Neural progenitor cell (in vitro differentiated cells): ENCODE measurements around the gene PLXDC2. TPM values are rescaled to one million over a fixed set of nuclear protein-coding genes. Genes with fewer than 3 reads are reported as not detected.

Experiments used
- DNase-seq: peaks from one replicate; pipeline ENCODE4 v3.0.0-alpha.2; 2016; ENCODE audit warnings: low spot score
- H2AFZ ChIP-seq: fragments of 200-600 bp; sonication (generic); replicated peaks from 2 replicates; pipeline ENCODE4 v1.6.1; 2016; ENCODE audit warnings: antibody characterized with exemption
- H3F3A ChIP-seq: fragments of 200-600 bp; sonication (generic); 2 replicates; pipeline ENCODE4 v1.6.1; 2016; ENCODE audit warnings: antibody characterized with exemption, low read depth
- H3K27ac ChIP-seq: fragments of 200-600 bp; sonication (generic); 2 replicates; pipeline ENCODE4 v1.5.1; 2016; ENCODE audit warnings: mild to moderate bottlenecking
- H3K27me3 ChIP-seq: fragments of 200-600 bp; sonication (generic); 2 replicates; pipeline ENCODE4 v1.6.1; 2016; ENCODE audit warnings: mild to moderate bottlenecking, moderate library complexity
- H3K36me3 ChIP-seq: fragments of 200-600 bp; sonication (generic); 2 replicates; pipeline ENCODE4 v1.5.1; 2016
- H3K4me1 ChIP-seq: fragments of 200-600 bp; sonication (generic); 2 replicates; pipeline ENCODE4 v1.6.1; 2016; ENCODE audit warnings: mixed run types
- H3K4me2 ChIP-seq: fragments of 200-600 bp; sonication (generic); 2 replicates; pipeline ENCODE4 v1.6.1; 2016
- H3K4me3 ChIP-seq: fragments of 200-600 bp; sonication (generic); 2 replicates; pipeline ENCODE4 v1.5.1; 2016
- H3K79me2 ChIP-seq: fragments of 200-600 bp; sonication (generic); 2 replicates; pipeline ENCODE4 v1.6.1; 2016; ENCODE audit warnings: low read depth
- H3K9ac ChIP-seq: fragments of 200-600 bp; sonication (generic); 2 replicates; pipeline ENCODE4 v1.6.1; 2016
- H3K9me3 ChIP-seq: fragments of 200-600 bp; sonication (generic); 2 replicates; pipeline ENCODE4 v1.5.1; 2016; ENCODE audit warnings: low read depth
- H4K20me1 ChIP-seq: fragments of 200-600 bp; sonication (generic); 2 replicates; pipeline ENCODE4 v1.6.1; 2016; ENCODE audit warnings: low read depth
- H3K27ac Mint-ChIP-seq: 3 replicates; pipeline ENCODE4 v1.8.0; 2021; ENCODE audit warnings: mixed read lengths
- H3K27me3 Mint-ChIP-seq: 2 replicates; pipeline ENCODE4 v1.8.0; 2022; ENCODE audit warnings: low read depth, mild to moderate bottlenecking, inconsistent platforms, moderate library complexity, mixed read lengths; ENCODE audit not compliant: insufficient read depth
- H3K36me3 Mint-ChIP-seq: 3 replicates; pipeline ENCODE4 v1.8.0; 2021; ENCODE audit warnings: mixed read lengths
- H3K4me1 Mint-ChIP-seq: 3 replicates; pipeline ENCODE4 v1.8.0; 2021; ENCODE audit warnings: mixed read lengths
- H3K4me3 Mint-ChIP-seq: 3 replicates; pipeline ENCODE4 v1.8.0; 2021; ENCODE audit warnings: mild to moderate bottlenecking, moderate library complexity, mixed read lengths
- H3K9me3 Mint-ChIP-seq: 3 replicates; pipeline ENCODE4 v1.8.0; 2020; ENCODE audit warnings: mixed read lengths
- EZH2 ChIP-seq: fragments of 200-600 bp; sonication (generic); IDR thresholded peaks from 2 replicates; pipeline ENCODE4 v1.6.1; 2017; ENCODE audit warnings: antibody characterized with exemption, mild to moderate bottlenecking, moderate library complexity
- EZH2phosphoT487 ChIP-seq: fragments of 200-600 bp; sonication (generic); IDR thresholded peaks from 2 replicates; pipeline ENCODE4 v1.6.1; 2017; ENCODE audit warnings: antibody characterized with exemption
- total RNA-seq: library from RNA; depleted of rRNA; stranded (reverse); fragments of >200 nt; gene quantifications from 2 replicates; pipeline ENCODE4 v1.2.3, GENCODE V29; 2015; ENCODE audit warnings: low replicate concordance
- TF ChIP-seq, protein P1 (sequence below): fragments of 200-600 bp; sonication (generic); IDR thresholded peaks from 2 replicates; pipeline ENCODE4 v1.5.1; 2017; ENCODE audit warnings: antibody characterized with exemption, mild to moderate bottlenecking

Gene PLXDC2
- total RNA-seq, 1 donor from 2014 or later, result 44.2 TPM

DNA sequence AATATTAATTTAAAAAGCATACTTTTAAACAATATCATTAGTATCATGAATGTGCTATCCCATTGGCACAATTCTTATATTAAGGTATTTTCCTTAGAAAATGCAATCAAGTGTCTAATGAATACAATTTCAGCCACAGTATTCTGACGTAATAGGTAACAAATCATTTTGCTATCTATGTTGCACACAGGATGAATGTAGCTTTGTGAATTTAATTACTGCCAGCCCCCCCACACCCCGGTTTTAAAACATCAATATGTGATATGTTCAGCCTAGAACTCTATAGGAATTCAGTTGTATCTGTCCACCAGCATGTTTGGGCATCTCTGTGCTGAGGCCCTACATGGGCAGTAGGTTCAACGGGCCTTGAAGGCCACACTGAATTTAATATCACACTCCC is 274.6 kb downstream of the PLXDC2 start:
- peaks cover 3% of the 10 kb centered on the region for H3K9me3 Mint-ChIP-seq
- Histone ChIP-seq H3F3A (no peaks in the 10 kb centered on the region), H4K20me1 (no peaks in the 10 kb centered on the region), H3K79me2 (no peaks in the 10 kb centered on the region), H3K27me3 (no peaks in the 10 kb centered on the region), H2AFZ (no peak overlapping the region), H3K27ac (no peak overlapping the region), H3K9ac (no peak overlapping the region), H3K4me2 (no peak overlapping the region), H3K4me3 (no peak overlapping the region), H3K4me1 (peaks cover 15% of the 10 kb centered on the region), H3K9me3 (no peaks in the 10 kb centered on the region), H3K36me3 (no peaks in the 10 kb centered on the region)
- no peak overlapping the region for H3K27ac Mint-ChIP-seq
- no peaks in the 10 kb centered on the region for H3K27me3 Mint-ChIP-seq
- DNase-seq, result no peak
- no peak overlapping the region for H3K4me3 Mint-ChIP-seq
- TF ChIP-seq, protein P1, sequence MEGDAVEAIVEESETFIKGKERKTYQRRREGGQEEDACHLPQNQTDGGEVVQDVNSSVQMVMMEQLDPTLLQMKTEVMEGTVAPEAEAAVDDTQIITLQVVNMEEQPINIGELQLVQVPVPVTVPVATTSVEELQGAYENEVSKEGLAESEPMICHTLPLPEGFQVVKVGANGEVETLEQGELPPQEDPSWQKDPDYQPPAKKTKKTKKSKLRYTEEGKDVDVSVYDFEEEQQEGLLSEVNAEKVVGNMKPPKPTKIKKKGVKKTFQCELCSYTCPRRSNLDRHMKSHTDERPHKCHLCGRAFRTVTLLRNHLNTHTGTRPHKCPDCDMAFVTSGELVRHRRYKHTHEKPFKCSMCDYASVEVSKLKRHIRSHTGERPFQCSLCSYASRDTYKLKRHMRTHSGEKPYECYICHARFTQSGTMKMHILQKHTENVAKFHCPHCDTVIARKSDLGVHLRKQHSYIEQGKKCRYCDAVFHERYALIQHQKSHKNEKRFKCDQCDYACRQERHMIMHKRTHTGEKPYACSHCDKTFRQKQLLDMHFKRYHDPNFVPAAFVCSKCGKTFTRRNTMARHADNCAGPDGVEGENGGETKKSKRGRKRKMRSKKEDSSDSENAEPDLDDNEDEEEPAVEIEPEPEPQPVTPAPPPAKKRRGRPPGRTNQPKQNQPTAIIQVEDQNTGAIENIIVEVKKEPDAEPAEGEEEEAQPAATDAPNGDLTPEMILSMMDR, result no peak
- TF ChIP-seq EZH2 (no peak), EZH2phosphoT487 (no peak)
- peaks cover 6% of the 10 kb centered on the region for H3K4me1 Mint-ChIP-seq
- peaks cover 5% of the 10 kb centered on the region for H3K36me3 Mint-ChIP-seq

DNA sequence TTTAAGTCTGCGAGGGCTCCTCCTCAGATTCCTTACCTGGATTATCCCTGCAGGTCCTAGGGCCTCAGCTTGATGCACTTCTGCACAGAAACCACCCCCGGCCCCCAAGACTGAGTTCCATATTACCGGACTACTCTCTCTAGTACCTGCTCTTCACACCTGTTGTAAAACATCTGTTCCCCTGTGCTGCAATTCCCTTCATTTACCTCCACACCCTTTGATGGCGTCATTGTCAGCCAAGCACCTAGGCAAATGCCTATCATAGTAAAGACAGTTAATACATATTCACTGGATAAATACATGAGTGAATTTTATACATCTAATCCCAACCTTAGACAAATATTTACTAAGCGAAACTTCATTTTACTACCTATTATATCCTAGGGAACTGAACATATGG is 275.5 kb downstream of the PLXDC2 start:
- Mint-ChIP-seq H3K4me1 (peaks cover 6% of the 10 kb centered on the region), H3K4me3 (no peak overlapping the region), H3K27ac (no peak overlapping the region), H3K36me3 (peaks cover 4% of the 10 kb centered on the region), H3K27me3 (no peaks in the 10 kb centered on the region), H3K9me3 (peaks cover 3% of the 10 kb centered on the region)
- Histone ChIP-seq H3K4me2 (no peak overlapping the region), H3K4me1 (peaks cover 23% of the 10 kb centered on the region), H3K79me2 (no peaks in the 10 kb centered on the region), H3K9ac (no peak overlapping the region), H3K27ac (no peak overlapping the region), H3K27me3 (no peaks in the 10 kb centered on the region), H3K36me3 (no peaks in the 10 kb centered on the region), H3K4me3 (no peak overlapping the region), H3K9me3 (no peaks in the 10 kb centered on the region), H2AFZ (no peak overlapping the region), H4K20me1 (no peaks in the 10 kb centered on the region), H3F3A (no peaks in the 10 kb centered on the region)
- TF ChIP-seq, protein P1, result no peak
- TF ChIP-seq EZH2 (no peak), EZH2phosphoT487 (no peak)
- DNase-seq, result no peak

DNA sequence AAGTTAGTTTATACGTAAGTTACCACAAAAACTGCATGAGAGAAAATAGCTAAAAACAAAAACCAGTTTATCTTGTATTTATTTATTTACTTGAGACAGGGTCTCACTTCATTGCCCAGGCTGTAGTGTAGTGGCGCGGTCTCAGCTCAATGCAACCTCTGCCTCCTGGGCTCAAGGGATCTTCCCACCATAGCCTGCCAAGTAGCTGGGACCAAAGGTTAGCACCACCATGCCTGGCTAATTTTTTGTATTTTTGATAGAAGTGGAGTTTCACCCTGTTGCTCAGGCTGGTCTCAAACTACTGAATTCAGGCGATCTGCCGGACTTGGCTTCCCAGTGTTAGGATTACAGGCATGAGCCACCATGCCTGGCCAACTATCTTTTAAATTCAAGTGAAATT is 277.4 kb downstream of the PLXDC2 start:
- H3K27me3 ChIP-seq, result no peaks in the 10 kb centered on the region
- H3K36me3 ChIP-seq, result no peaks in the 10 kb centered on the region
- H2AFZ ChIP-seq, result no peak overlapping the region
- H3K79me2 ChIP-seq, result no peaks in the 10 kb centered on the region
- H3K9me3 ChIP-seq, result no peaks in the 10 kb centered on the region
- no peak overlapping the region for H3K27ac ChIP-seq
- Mint-ChIP-seq H3K27ac (no peak overlapping the region), H3K4me3 (no peak overlapping the region), H3K36me3 (peaks cover 3% of the 10 kb centered on the region), H3K27me3 (no peaks in the 10 kb centered on the region), H3K9me3 (peaks cover 3% of the 10 kb centered on the region), H3K4me1 (peaks cover 9% of the 10 kb centered on the region)
- H3K4me1 ChIP-seq, result peaks cover 29% of the 10 kb centered on the region
- no peaks in the 10 kb centered on the region for H3F3A ChIP-seq
- H4K20me1 ChIP-seq, result no peaks in the 10 kb centered on the region
- TF ChIP-seq EZH2 (no peak), EZH2phosphoT487 (no peak)
- TF ChIP-seq, protein P1, result no peak
- H3K4me3 ChIP-seq, result no peak overlapping the region
- no peak overlapping the region for H3K9ac ChIP-seq
- H3K4me2 ChIP-seq, result no peak overlapping the region
- no peak for DNase-seq
